OCI-LY7 (cell line): ENCODE data around the gene LRRC10B.

Experiments
- CTCF ChIP-seq: fragments of 200-600 bp; sonication (generic); conservative IDR thresholded peaks from 2 replicates; pipeline ENCODE4 v1.5.1; 2014; ENCODE audit warnings: mild to moderate bottlenecking, antibody characterized with exemption, low read length, moderate library complexity, mixed read lengths
- EZH2phosphoT487 ChIP-seq: fragments of 200-600 bp; sonication (generic); IDR thresholded peaks from 2 replicates; pipeline ENCODE4 v1.6.1; 2018; ENCODE audit warnings: low read depth, borderline replicate concordance, mild to moderate bottlenecking, mixed run types, antibody characterized with exemption, low read length, moderate library complexity, mixed read lengths

GRCh38 chr11:61551634-61552033 is 43.1 kb downstream of the LRRC10B start:
- TF ChIP-seq CTCF: no peak
- TF ChIP-seq EZH2phosphoT487: no peak
